ENCODE measurements around the gene DNAAF3.

DNAAF3 gene

GRCh38 chr19:55137915-55138314, 28.5 kb downstream of the DNAAF3 start:
- Histone ChIP-seq H3K27ac (ENCODE audit: low read length, poor library complexity, severe bottlenecking) (no peak overlapping the region), H3K4ac (ENCODE audit: low read depth in 1 of 2, low read length in 2 of 2) (no peak overlapping the region), H4K91ac (ENCODE audit: low read length) (no peak overlapping the region), H3K9ac (ENCODE audit: low read length) (no peak overlapping the region), H3K4me1 (ENCODE audit: control insufficient read depth, insufficient read depth, low read depth, low read length) (peaks cover 2% of the 10 kb centered on the region), H3K9me3 (ENCODE audit: control insufficient read depth, low read length) (no peaks in the 10 kb centered on the region), H2AFZ (ENCODE audit: low read depth, low read length) (no peak overlapping the region), H3K4me3 (ENCODE audit: insufficient read depth in 1 of 2, low read depth in 1 of 2, low read length in 2 of 2) (no peak overlapping the region), H3K14ac (ENCODE audit: low read length in 2 of 2) (no peak overlapping the region), H3K23ac (ENCODE audit: low read length in 2 of 2) (no peak overlapping the region), H4K8ac (ENCODE audit: low read length) (no peak overlapping the region), H3K18ac (ENCODE audit: low read depth in 1 of 2, low read length in 2 of 2) (no peak overlapping the region), H2BK5ac (ENCODE audit: low read depth, low read length, poor library complexity, severe bottlenecking) (no peak overlapping the region), H2AK5ac (ENCODE audit: low read length, severe bottlenecking) (no peak overlapping the region), H3K27me3 (ENCODE audit: control insufficient read depth in 1 of 2, insufficient read depth in 1 of 2, low read length in 2 of 2) (peaks cover 18 to 58% of the 10 kb centered on the region in 2 experiments), H2BK12ac (ENCODE audit: low read length in 2 of 2) (no peak overlapping the region), H3K36me3 (ENCODE audit: control insufficient read depth in 1 of 2, insufficient read depth in 2 of 2, low read depth in 1 of 2, low read length in 2 of 2) (no peaks in the 10 kb centered on the region), H3K79me1 (replicated peaks; ENCODE audit: low read length, poor library complexity, severe bottlenecking) (no peaks in the 10 kb centered on the region), H3K4me2 (ENCODE audit: low read length, poor library complexity, severe bottlenecking) (no peak overlapping the region), H2BK120ac (ENCODE audit: low read depth, low read length) (no peak overlapping the region), H2BK15ac (ENCODE audit: low read depth, poor library complexity, severe bottlenecking) (no peak overlapping the region)
- no peak for DNase-seq
- 83% methylated on average over 8 of the region's 9 CpGs for WGBS

- Histone ChIP-seq H3K4ac (ENCODE audit: low read depth in 1 of 2, low read length in 2 of 2) (no peak overlapping the region), H3K4me2 (ENCODE audit: low read length, poor library complexity, severe bottlenecking) (no peak overlapping the region), H3K9ac (ENCODE audit: low read length) (no peak overlapping the region), H3K9me3 (ENCODE audit: control insufficient read depth, low read length) (no peaks in the 10 kb centered on the region), H4K91ac (ENCODE audit: low read length) (no peak overlapping the region), H2BK120ac (ENCODE audit: low read depth, low read length) (no peak overlapping the region), H3K4me1 (ENCODE audit: control insufficient read depth, insufficient read depth, low read depth, low read length) (peaks cover 2% of the 10 kb centered on the region), H3K14ac (ENCODE audit: low read length in 2 of 2) (no peak overlapping the region), H3K36me3 (ENCODE audit: control insufficient read depth in 1 of 2, insufficient read depth in 2 of 2, low read depth in 1 of 2, low read length in 2 of 2) (no peaks in the 10 kb centered on the region), H3K27ac (ENCODE audit: low read length, poor library complexity, severe bottlenecking) (no peak overlapping the region), H2BK12ac (ENCODE audit: low read length in 2 of 2) (no peak overlapping the region), H3K23ac (ENCODE audit: low read length in 2 of 2) (no peak overlapping the region), H3K79me1 (replicated peaks; ENCODE audit: low read length, poor library complexity, severe bottlenecking) (no peaks in the 10 kb centered on the region), H3K4me3 (ENCODE audit: insufficient read depth in 1 of 2, low read depth in 1 of 2, low read length in 2 of 2) (no peak overlapping the region), H2BK15ac (ENCODE audit: low read depth, poor library complexity, severe bottlenecking) (no peak overlapping the region), H3K18ac (ENCODE audit: low read depth in 1 of 2, low read length in 2 of 2) (no peak overlapping the region), H2BK5ac (ENCODE audit: low read depth, low read length, poor library complexity, severe bottlenecking) (no peak overlapping the region), H3K27me3 (ENCODE audit: control insufficient read depth in 1 of 2, insufficient read depth in 1 of 2, low read length in 2 of 2) (peaks cover 23 to 58% of the 10 kb centered on the region in 2 experiments), H4K8ac (ENCODE audit: low read length) (no peak overlapping the region), H2AFZ (ENCODE audit: low read depth, low read length) (no peak overlapping the region), H2AK5ac (ENCODE audit: low read length, severe bottlenecking) (no peak overlapping the region)
- 91% methylated on average over 17 of the region's 17 CpGs for WGBS
- DNase-seq = no peak
Measured at GRCh38 chr19:55136399-55137102, 29.9 kb downstream of the DNAAF3 start.

- no peak overlapping the region for H3K9ac ChIP-seq (ENCODE audit: low read length)
- H2BK5ac ChIP-seq (ENCODE audit: low read depth, low read length, poor library complexity, severe bottlenecking) = no peak overlapping the region
- no peak overlapping the region for H2BK15ac ChIP-seq (ENCODE audit: low read depth, poor library complexity, severe bottlenecking)
- H2BK12ac ChIP-seq (ENCODE audit: low read length in 2 of 2) = no peak overlapping the region
- no CpG with 5 or more reads among the region's 3 CpGs for WGBS
- no peak overlapping the region for H3K14ac ChIP-seq (ENCODE audit: low read length in 2 of 2)
- no peak overlapping the region for H2AK5ac ChIP-seq (ENCODE audit: low read length, severe bottlenecking)
- H3K4ac ChIP-seq (ENCODE audit: low read depth in 1 of 2, low read length in 2 of 2) = no peak overlapping the region
- DNase-seq = no peak
- H3K18ac ChIP-seq (ENCODE audit: low read depth in 1 of 2, low read length in 2 of 2) = no peak overlapping the region
- H3K27ac ChIP-seq (ENCODE audit: low read length, poor library complexity, severe bottlenecking) = no peak overlapping the region
- H3K79me1 ChIP-seq (replicated peaks; ENCODE audit: low read length, poor library complexity, severe bottlenecking) = no peaks in the 10 kb centered on the region
- no peaks in the 10 kb centered on the region for H3K4me1 ChIP-seq (ENCODE audit: control insufficient read depth, insufficient read depth, low read depth, low read length)
- H3K27me3 ChIP-seq (ENCODE audit: control insufficient read depth in 1 of 2, insufficient read depth in 1 of 2, low read length in 2 of 2) = peaks cover 28 to 68% of the 10 kb centered on the region in 2 experiments
- H4K91ac ChIP-seq (ENCODE audit: low read length) = no peak overlapping the region
- H2BK120ac ChIP-seq (ENCODE audit: low read depth, low read length) = no peak overlapping the region
- H3K4me3 ChIP-seq (ENCODE audit: insufficient read depth in 1 of 2, low read depth in 1 of 2, low read length in 2 of 2) = no peak overlapping the region
- no peaks in the 10 kb centered on the region for H3K36me3 ChIP-seq (ENCODE audit: control insufficient read depth in 1 of 2, insufficient read depth in 2 of 2, low read depth in 1 of 2, low read length in 2 of 2)
- no peak overlapping the region for H2AFZ ChIP-seq (ENCODE audit: low read depth, low read length)
- H3K4me2 ChIP-seq (ENCODE audit: low read length, poor library complexity, severe bottlenecking) = no peak overlapping the region
- H4K8ac ChIP-seq (ENCODE audit: low read length) = no peak overlapping the region
- H3K23ac ChIP-seq (ENCODE audit: low read length in 2 of 2) = no peak overlapping the region
- no peaks in the 10 kb centered on the region for H3K9me3 ChIP-seq (ENCODE audit: control insufficient read depth, low read length)
Measured at GRCh38 chr19:55134736-55135135, 31.7 kb downstream of the DNAAF3 start.

GRCh38 chr19:55133639-55134444, 32.6 kb downstream of the DNAAF3 start:
- Histone ChIP-seq H3K9ac (ENCODE audit: low read length) (no peak overlapping the region), H2BK120ac (ENCODE audit: low read depth, low read length) (no peak overlapping the region), H2BK12ac (ENCODE audit: low read length in 2 of 2) (no peak overlapping the region), H4K8ac (ENCODE audit: low read length) (no peak overlapping the region), H3K4ac (ENCODE audit: low read depth in 1 of 2, low read length in 2 of 2) (no peak overlapping the region), H3K36me3 (ENCODE audit: control insufficient read depth in 1 of 2, insufficient read depth in 2 of 2, low read depth in 1 of 2, low read length in 2 of 2) (no peaks in the 10 kb centered on the region), H3K23ac (ENCODE audit: low read length in 2 of 2) (peak overlapping the region in 1 of 2 experiments; percentile 83), H3K18ac (ENCODE audit: low read depth in 1 of 2, low read length in 2 of 2) (no peak overlapping the region), H2AK5ac (ENCODE audit: low read length, severe bottlenecking) (no peak overlapping the region), H3K79me1 (replicated peaks; ENCODE audit: low read length, poor library complexity, severe bottlenecking) (no peaks in the 10 kb centered on the region), H3K4me2 (ENCODE audit: low read length, poor library complexity, severe bottlenecking) (no peak overlapping the region), H3K4me3 (ENCODE audit: insufficient read depth in 1 of 2, low read depth in 1 of 2, low read length in 2 of 2) (no peak overlapping the region), H4K91ac (ENCODE audit: low read length) (no peak overlapping the region), H2BK5ac (ENCODE audit: low read depth, low read length, poor library complexity, severe bottlenecking) (no peak overlapping the region), H3K4me1 (ENCODE audit: control insufficient read depth, insufficient read depth, low read depth, low read length) (no peaks in the 10 kb centered on the region), H3K9me3 (ENCODE audit: control insufficient read depth, low read length) (no peaks in the 10 kb centered on the region), H2AFZ (ENCODE audit: low read depth, low read length) (no peak overlapping the region), H3K27ac (ENCODE audit: low read length, poor library complexity, severe bottlenecking) (no peak overlapping the region), H3K27me3 (ENCODE audit: control insufficient read depth in 1 of 2, insufficient read depth in 1 of 2, low read length in 2 of 2) (peaks cover 28 to 69% of the 10 kb centered on the region in 2 experiments), H2BK15ac (ENCODE audit: low read depth, poor library complexity, severe bottlenecking) (no peak overlapping the region), H3K14ac (ENCODE audit: low read length in 2 of 2) (no peak overlapping the region)
- DNase-seq = no peak
- WGBS = 80% methylated on average over 25 of the region's 25 CpGs

All from mesenchymal stem cell (in vitro differentiated cells and primary cell).